Measurements from ENCODE around the gene TJP2. TPM values are rescaled to one million over a fixed set of nuclear protein-coding genes. Genes with fewer than 3 reads are reported as not detected.

The TJP2 gene
- total and polyA plus RNA-seq, 10 of the 15 experiments (the other 5 are each of a cell fraction or from before 2014, with no cell fraction given): 6.4 to 59.9 (median 29.7) TPM

GRCh38 chr9:69319324-69320025 is 145.4 kb downstream of the TJP2 start:
- DNase-seq (ENCODE audit: low read depth, low spot score): no peak
- Histone ChIP-seq H3K9ac (ENCODE audit: control insufficient read depth, insufficient read depth, low read length) (no peak overlapping the region), H3K9me3 (replicated peaks; ENCODE audit: control insufficient read depth, insufficient read depth, low read length) (no peaks in the 10 kb centered on the region; the same call in 2 of the 3 replicates), H3K27me3 (replicated peaks in 1 of 2; ENCODE audit: control insufficient read depth in 2 of 2, insufficient read depth in 2 of 2, low read length in 1 of 2) (no peaks in the 10 kb centered on the region; a peak in 2 of 4 replicates), H3K4me1 (ENCODE audit: control insufficient read depth, insufficient read depth, low read length) (no peaks in the 10 kb centered on the region), H3K79me2 (ENCODE audit: control insufficient read depth, insufficient read depth, low read length) (no peaks in the 10 kb centered on the region), H2AFZ (ENCODE audit: control insufficient read depth, low read depth, low read length) (no peak overlapping the region), H3K4me2 (ENCODE audit: control insufficient read depth, insufficient read depth) (no peak overlapping the region), H3K27ac (ENCODE audit: control insufficient read depth, insufficient read depth) (no peak overlapping the region), H3K4me3 (no peak overlapping the region), H4K20me1 (ENCODE audit: control insufficient read depth, insufficient read depth) (no peaks in the 10 kb centered on the region), H3K36me3 (ENCODE audit: control insufficient read depth in 2 of 2, insufficient read depth in 2 of 2, low read length in 1 of 2) (no peaks in the 10 kb centered on the region)
- in situ Hi-C loops (cut with MboI) (no loop called here), intact Hi-C loops (cut with micrococcal nuclease; ENCODE audit: unreplicated experiment) (no loop called here)
- ChIA-PET POLR2A (no interaction called here), SMC1A (ENCODE audit: uncharacterized antibody, unreplicated experiment) (no interaction called here), CTCF (interaction anchor here (0.6 to 0.7 kb wide), 3 partner anchors 13 to 505 kb away, joined by 3 read pairs; no protein-coding TSS in a partner anchor), RAD21 (ENCODE audit: unreplicated experiment) (no interaction called here)
- TF ChIP-seq CEBPZ (IDR thresholded peaks at IDR 0.05; ENCODE audit: low read depth, low read length): no peak
- TF ChIP-seq FOS (IDR thresholded peaks at IDR 0.05; ENCODE audit: borderline replicate concordance, extremely low read depth, insufficient read length): no peak
- TF ChIP-seq CHD4 (IDR thresholded peaks at IDR 0.05): no peak
- TF ChIP-seq FOXK2 (IDR thresholded peaks at IDR 0.05): no peak
- TF ChIP-seq SMAD5 (IDR thresholded peaks at IDR 0.05; ENCODE audit: low read depth): no peak
- TF ChIP-seq IRF4 (IDR thresholded peaks at IDR 0.05; ENCODE audit: low read depth, low read length): no peak
- TF ChIP-seq, protein P1, sequence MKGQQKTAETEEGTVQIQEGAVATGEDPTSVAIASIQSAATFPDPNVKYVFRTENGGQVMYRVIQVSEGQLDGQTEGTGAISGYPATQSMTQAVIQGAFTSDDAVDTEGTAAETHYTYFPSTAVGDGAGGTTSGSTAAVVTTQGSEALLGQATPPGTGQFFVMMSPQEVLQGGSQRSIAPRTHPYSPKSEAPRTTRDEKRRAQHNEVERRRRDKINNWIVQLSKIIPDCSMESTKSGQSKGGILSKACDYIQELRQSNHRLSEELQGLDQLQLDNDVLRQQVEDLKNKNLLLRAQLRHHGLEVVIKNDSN (IDR thresholded peaks at IDR 0.05; ENCODE audit: borderline replicate concordance, extremely low read length, insufficient read depth, low read depth, low read length): no peak
- no peak for TF ChIP-seq SREBF1 (IDR thresholded peaks at IDR 0.05; ENCODE audit: low read length)
- no peak for TF ChIP-seq ZNF274 (IDR thresholded peaks at IDR 0.05; ENCODE audit: insufficient read depth, insufficient read length)
- TF ChIP-seq GATAD2B (conservative IDR thresholded peaks at IDR 0.05; ENCODE audit: low read depth): no peak
- no peak for TF ChIP-seq BHLHE40 (IDR thresholded peaks at IDR 0.05; ENCODE audit: borderline replicate concordance in 1 of 2, low read depth in 2 of 2, low read length in 1 of 2)
- TF ChIP-seq ZNF24 (IDR thresholded peaks at IDR 0.05): no peak
- no peak for TF ChIP-seq NBN (IDR thresholded peaks at IDR 0.05)
- no peak for TF ChIP-seq ASH2L (IDR thresholded peaks at IDR 0.05; ENCODE audit: borderline replicate concordance, low read depth)
- TF ChIP-seq SIN3A (IDR thresholded peaks at IDR 0.05; ENCODE audit: low read depth, low read length): no peak
- no peak for TF ChIP-seq SMARCA5 (IDR thresholded peaks at IDR 0.05)
- TF ChIP-seq MLLT1 (IDR thresholded peaks at IDR 0.05): no peak
- no TSS peak for BruUV-seq (replicated peaks)
- ATAC-seq: no peak
- WGBS (ENCODE audit: insufficient coverage, insufficient replicate concordance, low lambda C conversion rate, missing lambda C conversion rate): 21% methylated on average over 6 of the region's 6 CpGs
- no peak for FAIRE-seq

Data from GM12878 (cell line).